ENCODE measurements around the gene PWWP2A. TPM values are rescaled to one million over a fixed set of nuclear protein-coding genes. Genes with fewer than 3 reads are reported as not detected.
A peak's percentile ranks its signal among the peaks of the same experiment; 100 is the strongest.

Gene PWWP2A
- total RNA-seq (10 to 100 TPM; 16.9 to 32.9 (median 23.3) TPM), polyA plus RNA-seq (10 to 100 TPM in 2 of 3 donors, 1 to 10 TPM in 1; 7.0 to 30.0 (median 13.5) TPM)
- long read RNA-seq, donor 1, partial matches to known transcripts, result 416 of 458 reads
- long read RNA-seq, donor 1, other reads (novel, unspliced or antisense), result 40 of 458 reads
- long read RNA-seq, donor 2, partial matches to known transcripts, result 0 of 3 reads
- long read RNA-seq, donor 2, other reads (novel, unspliced or antisense), result 0 of 3 reads
- long read RNA-seq, donor 3, partial matches to known transcripts, result 0 of 3 reads
- long read RNA-seq, donor 3, other reads (novel, unspliced or antisense), result 0 of 3 reads
- long read RNA-seq, donor 4, transcript PWWP2A-201 (2 exons, 3,346 nt), result major isoform, 5 of 5 reads
- long read RNA-seq, donor 4, partial matches to known transcripts, result 0 of 5 reads
- long read RNA-seq, donor 4, other reads (novel, unspliced or antisense), result 0 of 5 reads
- long read RNA-seq, donor 5, transcript PWWP2A-205 (3 exons, 1,819 nt), result minor isoform, 5 of 32 reads
- long read RNA-seq, donor 5, transcript PWWP2A-201 (2 exons, 3,346 nt), result major isoform, 15 of 32 reads
- long read RNA-seq, donor 5, transcript PWWP2A-202 (4 exons, 3,991 nt), result minor isoform, 9 of 32 reads
- long read RNA-seq, donor 5, partial matches to known transcripts, result 0 of 32 reads
- long read RNA-seq, donor 5, other reads (novel, unspliced or antisense), result 3 of 32 reads
- long read RNA-seq, donor 6, partial matches to known transcripts, result 0 of 3 reads
- long read RNA-seq, donor 6, other reads (novel, unspliced or antisense), result 3 of 3 reads
- long read RNA-seq, donor 7, transcript PWWP2A-201 (2 exons, 3,346 nt), result major isoform, 5 of 6 reads
- long read RNA-seq, donor 7, partial matches to known transcripts, result 0 of 6 reads
- long read RNA-seq, donor 7, other reads (novel, unspliced or antisense), result 0 of 6 reads
- long read RNA-seq, donor 8, partial matches to known transcripts, result 0 of 3 reads
- long read RNA-seq, donor 8, other reads (novel, unspliced or antisense), result 0 of 3 reads
- long read RNA-seq, donor 9, partial matches to known transcripts, result 0 of 4 reads
- long read RNA-seq, donor 9, other reads (novel, unspliced or antisense), result 0 of 4 reads
- long read RNA-seq, donor 10, partial matches to known transcripts, result 0 of 2 reads
- long read RNA-seq, donor 10, other reads (novel, unspliced or antisense), result 0 of 2 reads

GRCh38 chr5:160119142-160119904 is at the start of gene PWWP2A:
PWWP2A (minus strand) TSS chr5:160119450; CDS start chr5:160119388, 62 bp downstream.
- intact Hi-C loops (cut with DNase I), result loop anchor here in 1 of 2 donors (5.0 kb wide), 1 partner anchor 78 kb away; no protein-coding TSS in a partner anchor
- DNase-seq, result peak; percentile 99 to 100 (median 100)
- H3K9me3 ChIP-seq (replicated peaks in 1 of 3), result no peaks in the 10 kb centered on the region
- H3K36me3 ChIP-seq (replicated peaks in 1 of 2), result peaks cover 0 to 24% of the 10 kb centered on the region in 2 donors
- peaks cover 6 to 9% of the 10 kb centered on the region in 2 donors for H3K4me1 ChIP-seq (replicated peaks in 1 of 2)
- no peaks in the 10 kb centered on the region for H3K27me3 ChIP-seq
- whole genome bisulfite sequencing, 4 donors, result 0 to 1% (median 0%) methylated on average over 24 to 55 of the region's 55 CpGs
- H3K27ac ChIP-seq, result peak within 1 kb of the TSS; percentile 78 to 98 (median 96)
- H3K4me3 ChIP-seq, result peak within 1 kb of the TSS; percentile 65 to 93 (median 79)
- TF ChIP-seq CTCF (IDR thresholded peaks at IDR 0.05) (peak in 3 of 6 experiments; percentile 22 to 33 (median 28)), POLR2A (IDR thresholded peaks at IDR 0.05) (peak; percentile 84 to 95)

GRCh38 chr5:160167624-160168165 is 48.4 kb upstream of the PWWP2A start:
- DNase-seq, result no peak
- H3K4me3 ChIP-seq, result no peak overlapping the region
- H3K9me3 ChIP-seq (replicated peaks in 1 of 3), result no peaks in the 10 kb centered on the region
- WGBS, 4 donors, result 89 to 98% (median 95%) methylated on average over 3 of the region's 3 CpGs
- TF ChIP-seq CTCF (IDR thresholded peaks at IDR 0.05) (no peak), POLR2A (IDR thresholded peaks at IDR 0.05) (no peak)
- H3K4me1 ChIP-seq (replicated peaks in 1 of 2), result peaks cover 22 to 39% of the 10 kb centered on the region in 2 donors
- no peaks in the 10 kb centered on the region for H3K36me3 ChIP-seq (replicated peaks in 1 of 2)
- no peak overlapping the region for H3K27ac ChIP-seq
- intact Hi-C loops (cut with DNase I), result no loop called here
- H3K27me3 ChIP-seq, result no peaks in the 10 kb centered on the region

- Histone ChIP-seq H3K36me3 (replicated peaks in 1 of 2) (no peaks in the 10 kb centered on the region), H3K4me3 (no peak overlapping the region), H3K9me3 (replicated peaks in 1 of 3) (no peaks in the 10 kb centered on the region), H3K4me1 (replicated peaks in 1 of 2) (peaks cover 22 to 39% of the 10 kb centered on the region in 2 donors), H3K27me3 (no peaks in the 10 kb centered on the region), H3K27ac (peak overlapping the region in 1 of 5 donors; percentile 10)
- peak in 4 of 7 donors; percentile 32 to 37 (median 34) for DNase-seq
- intact Hi-C loops (cut with DNase I), result no loop called here
- TF ChIP-seq POLR2A (IDR thresholded peaks at IDR 0.05), result no peak
- no peak for TF ChIP-seq CTCF (IDR thresholded peaks at IDR 0.05)
- 43 to 51% (median 46%) methylated on average over 10 of the region's 10 CpGs for WGBS, 4 donors
Observed at GRCh38 chr5:160166973-160167623, 47.8 kb upstream of the PWWP2A start.

Measured in adrenal gland (tissue), 19 donors.